PC-3 (cell line): ENCODE data around the gene ANKRD42. TPM values are rescaled to one million over a fixed set of nuclear protein-coding genes. Genes with fewer than 3 reads are reported as not detected.
A peak's percentile ranks its signal among the peaks of the same experiment; 100 is the strongest.

Source experiments
- ATAC-seq: fragments of 200-7000 bp; cut with Tn5 transposase; 2 replicates; pipeline ENCODE4 v1.9.1; 2020; ENCODE audit warnings: mild to moderate bottlenecking, moderate library complexity
- BruUV-seq: library from RNA; stranded (reverse); fragments of 400-500 nt; replicated peaks from 2 replicates; lab custom pipeline; 2021; lab: Mats Ljungman, UMichigan
- CTCF ChIA-PET: fragments of 300-600 bp; sonication (Branson Sonifier 250); formaldehyde crosslinking; loops from one replicate; lab custom pipeline; 2022; ENCODE audit warnings: antibody characterized with exemption; lab: Charles Lee
- POLR2A ChIA-PET: fragments of 300-600 bp; sonication (Branson Sonifier 250); formaldehyde crosslinking; loops from one replicate; lab custom pipeline; 2022; ENCODE audit warnings: antibody characterized with exemption; ENCODE audit not compliant: unreplicated experiment; lab: Charles Lee
- DNase-seq: peaks from one replicate; pipeline ENCODE4 v3.0.0-alpha.2; 2015
- H2AFZ ChIP-seq: fragments of 300-600 bp; sonication (generic); 2 replicates; pipeline ENCODE4 v1.6.0; 2016; ENCODE audit warnings: antibody characterized with exemption, low read length
- H3F3A ChIP-seq: fragments of 300-600 bp; sonication (generic); one replicate; pipeline ENCODE4 v1.6.0; 2017; ENCODE audit warnings: antibody characterized with exemption, low read length, control low read depth, mild to moderate bottlenecking; ENCODE audit not compliant: unreplicated experiment
- H3K27ac ChIP-seq: fragments of 300-600 bp; sonication (generic); 2 replicates; pipeline ENCODE4 v1.5.1; 2016; ENCODE audit warnings: mild to moderate bottlenecking, low read length
- H3K27me3 ChIP-seq: fragments of 300-600 bp; sonication (generic); 2 replicates; pipeline ENCODE4 v1.6.1; 2016; ENCODE audit warnings: low read length, mixed read lengths
- H3K36me3 ChIP-seq: fragments of 300-600 bp; sonication (generic); 2 replicates; pipeline ENCODE4 v1.6.1; 2016; ENCODE audit warnings: low read depth, mixed run types, low read length, mixed read lengths
- H3K4me1 ChIP-seq: fragments of 300-600 bp; sonication (generic); 2 replicates; pipeline ENCODE4 v1.5.1; 2016; ENCODE audit warnings: low read length; ENCODE audit not compliant: insufficient read depth
- H3K4me2 ChIP-seq: fragments of 300-600 bp; sonication (generic); 2 replicates; pipeline ENCODE4 v1.6.0; 2016; ENCODE audit warnings: low read length
- H3K4me3 ChIP-seq: fragments of 300-600 bp; sonication (generic); 2 replicates; pipeline ENCODE4 v1.5.1; 2016; ENCODE audit warnings: mild to moderate bottlenecking, low read length, mixed read lengths
- H3K79me2 ChIP-seq: fragments of 300-600 bp; sonication (generic); 2 replicates; pipeline ENCODE4 v1.6.1; 2017; ENCODE audit warnings: low read length, mixed read lengths
- H3K9ac ChIP-seq: fragments of 300-600 bp; sonication (generic); 2 replicates; pipeline ENCODE4 v1.6.0; 2016; ENCODE audit warnings: mild to moderate bottlenecking, low read length
- H3K9me2 ChIP-seq: fragments of 300-600 bp; sonication (generic); replicated peaks from 2 replicates; pipeline ENCODE4 v1.6.1; 2016; ENCODE audit warnings: mixed run types, low read length, mixed read lengths
- H3K9me3 ChIP-seq: fragments of 300-600 bp; sonication (generic); 2 replicates; pipeline ENCODE4 v1.6.1; 2016; ENCODE audit warnings: low read length, mixed read lengths
- H4K20me1 ChIP-seq: fragments of 300-600 bp; sonication (generic); 2 replicates; pipeline ENCODE4 v1.6.1; 2016; ENCODE audit warnings: low read length, mixed read lengths
- CTCF ChIP-seq: fragments of 300-600 bp; sonication (generic); conservative IDR thresholded peaks from 2 replicates; pipeline ENCODE4 v1.5.1; 2017; ENCODE audit warnings: antibody characterized with exemption, low read depth, mild to moderate bottlenecking, low read length
- EZH2 ChIP-seq: fragments of 300-600 bp; sonication (generic); IDR thresholded peaks from one replicate; pipeline ENCODE4 v1.6.1; 2017; ENCODE audit warnings: antibody characterized with exemption, mild to moderate bottlenecking, low read length; ENCODE audit not compliant: unreplicated experiment
- EZH2phosphoT487 ChIP-seq: fragments of 300-600 bp; sonication (generic); IDR thresholded peaks from 2 replicates; pipeline ENCODE4 v1.6.1; 2018; ENCODE audit warnings: mild to moderate bottlenecking, antibody characterized with exemption, low read length, borderline replicate concordance
- intact Hi-C: fragments of 100-400 bp; cut with micrococcal nuclease; formaldehyde crosslinking; loops from 2 replicates; pipeline ENCODE4 v1.9.0; 2023
- total RNA-seq: library from RNA; depleted of rRNA; stranded (reverse); fragments of >200 nt; gene quantifications from 2 replicates; pipeline ENCODE4 v1.2.3, GENCODE V29; 2014

The ANKRD42 gene
- total RNA-seq, 1 experiment from 2014 or later: 11.2 TPM

- POLR2A ChIA-PET: no interaction called here
- peaks cover 36% of the 10 kb centered on the region for H4K20me1 ChIP-seq
These were observed 24.8 kb upstream of the ANKRD42 start for GRCh38 chr11:83168756-83169155.

GRCh38 chr11:83170865-83171264, 22.6 kb upstream of the ANKRD42 start:
- Histone ChIP-seq H3F3A (no peaks in the 10 kb centered on the region), H3K27ac (no peak overlapping the region), H3K79me2 (peaks cover 97% of the 10 kb centered on the region), H3K9me2 (no peaks in the 10 kb centered on the region), H3K4me1 (peaks cover 10% of the 10 kb centered on the region; the same call in 1 of the 2 replicates), H3K9ac (no peak overlapping the region), H3K9me3 (no peaks in the 10 kb centered on the region), H3K36me3 (peaks cover 82% of the 10 kb centered on the region), H4K20me1 (peaks cover 43% of the 10 kb centered on the region), H3K4me2 (peak overlapping the region; percentile 20), H2AFZ (no peak overlapping the region), H3K4me3 (0 out of 2 replicates have a peak overlapping the region, but pooled peaks have one; percentile 8), H3K27me3 (no peaks in the 10 kb centered on the region)
- no peak for TF ChIP-seq CTCF
- TF ChIP-seq EZH2phosphoT487: no peak
- no peak for TF ChIP-seq EZH2
- intact Hi-C loops: no loop called here
- BruUV-seq: no TSS peak
- no peak for DNase-seq
- ATAC-seq: peak; percentile 39
- ChIA-PET POLR2A (no interaction called here), CTCF (no interaction called here)

More at GRCh38 chr11:83168756-83169155, 24.8 kb upstream of the ANKRD42 start:
- TF ChIP-seq EZH2 (no peak), CTCF (no peak), EZH2phosphoT487 (no peak)
- H3K9ac ChIP-seq: no peak overlapping the region
- CTCF ChIA-PET: no interaction called here
- BruUV-seq: no TSS peak
- intact Hi-C loops: no loop called here
- H3F3A ChIP-seq: no peaks in the 10 kb centered on the region
- H3K4me3 ChIP-seq: no peak overlapping the region
- H3K4me2 ChIP-seq: no peak overlapping the region
- H3K79me2 ChIP-seq: peaks cover 96% of the 10 kb centered on the region
- no peak overlapping the region for H3K27ac ChIP-seq
- ATAC-seq (no peak), DNase-seq (no peak)
- H3K4me1 ChIP-seq: peaks cover 10% of the 10 kb centered on the region; the same call in 1 of the 2 replicates
- peaks cover 84% of the 10 kb centered on the region for H3K36me3 ChIP-seq
- no peaks in the 10 kb centered on the region for H3K27me3 ChIP-seq
- H3K9me3 ChIP-seq: no peaks in the 10 kb centered on the region
- no peaks in the 10 kb centered on the region for H3K9me2 ChIP-seq
- no peak overlapping the region for H2AFZ ChIP-seq

GRCh38 chr11:83172551-83172950, 21.0 kb upstream of the ANKRD42 start:
- H3F3A ChIP-seq: no peaks in the 10 kb centered on the region
- no TSS peak for BruUV-seq
- no peak overlapping the region for H3K4me2 ChIP-seq
- H4K20me1 ChIP-seq: peaks cover 43% of the 10 kb centered on the region
- no peak overlapping the region for H3K27ac ChIP-seq
- peaks cover 94% of the 10 kb centered on the region for H3K79me2 ChIP-seq
- H3K27me3 ChIP-seq: no peaks in the 10 kb centered on the region
- no peak for ATAC-seq
- no peak overlapping the region for H2AFZ ChIP-seq
- no peak for DNase-seq
- H3K4me3 ChIP-seq: no peak overlapping the region
- H3K9ac ChIP-seq: no peak overlapping the region
- intact Hi-C loops: no loop called here
- H3K36me3 ChIP-seq: peaks cover 77% of the 10 kb centered on the region
- ChIA-PET CTCF (no interaction called here), POLR2A (interaction anchor here (0.6 kb wide), 1 partner anchor 271 kb away, joined by 6 read pairs; the partner anchor contains the start of gene DDIAS)
- H3K9me2 ChIP-seq: no peaks in the 10 kb centered on the region
- H3K4me1 ChIP-seq: peaks cover 10% of the 10 kb centered on the region; the same call in 1 of the 2 replicates
- no peaks in the 10 kb centered on the region for H3K9me3 ChIP-seq
- TF ChIP-seq CTCF: no peak
